A549 (cell line): ENCODE measurements around the gene VOPP1.

ENCODE experiments used
- CEBPB ChIP-seq, 2 experiments: fragments of >200 bp in 1 of 2; sonication (Bioruptor Twin) in 1 of 2; formaldehyde crosslinking in 1 of 2; IDR thresholded peaks; 2 replicates each; pipeline ENCODE4 v1.6.1; 2012 to 2016
- CHD2 ChIP-seq: fragments of 150-350 bp; IDR thresholded peaks from 2 replicates; pipeline ENCODE4 v1.6.1; 2014; ENCODE audit warnings: low read length; ENCODE audit not compliant: partially characterized antibody
- CTCF ChIP-seq: fragments of >200 bp; sonication (Bioruptor Twin); formaldehyde crosslinking; IDR thresholded peaks from 3 replicates; pipeline ENCODE4 v1.5.1; 2016
- EP300 ChIP-seq, 2 experiments: fragments of >200 bp; sonication (Bioruptor Twin); formaldehyde crosslinking; IDR thresholded peaks; 2 replicates in 1 of 2; 3 replicates in 1 of 2; pipeline ENCODE4 v1.6.1; 2016 to 2017
- FOSL2 ChIP-seq, 2 experiments: fragments of 450-650 bp in 1 of 2; fragments of >200 bp in 1 of 2; sonication (Bioruptor Twin) in 1 of 2; formaldehyde crosslinking; IDR thresholded peaks; 2 replicates each; pipeline versions ENCODE4 v1.5.0 to v1.6.1; 2016 to 2020; ENCODE audit warnings: mild to moderate bottlenecking in 1 of 2, moderate library complexity in 1 of 2
- JUNB ChIP-seq: fragments of >200 bp; sonication (Bioruptor Twin); formaldehyde crosslinking; IDR thresholded peaks from 2 replicates; pipeline ENCODE4 v1.6.1; 2016
- MAZ ChIP-seq: fragments of 150-350 bp; IDR thresholded peaks from 2 replicates; pipeline ENCODE4 v1.6.1; 2014; ENCODE audit warnings: antibody characterized with exemption, low read depth, low read length, borderline replicate concordance
- MYC ChIP-seq: IDR thresholded peaks from 2 replicates; pipeline ENCODE4 v1.6.1; 2012; ENCODE audit warnings: mild to moderate bottlenecking, inconsistent platforms, low read length, improper control_type of control experiment, borderline replicate concordance
- NR3C1 ChIP-seq: fragments of >200 bp; sonication (Bioruptor Twin); formaldehyde crosslinking; IDR thresholded peaks from 3 replicates; pipeline ENCODE4 v1.6.1; 2017
- PBX3 ChIP-seq: IDR thresholded peaks from 2 replicates; pipeline ENCODE4 v1.6.1; 2012
- POLR2A ChIP-seq: IDR thresholded peaks from 2 replicates; pipeline ENCODE4 v1.6.1; 2012; ENCODE audit warnings: mild to moderate bottlenecking, low read length
- RCOR1 ChIP-seq: fragments of 150-350 bp; IDR thresholded peaks from 2 replicates; pipeline ENCODE4 v1.6.1; 2014; ENCODE audit warnings: antibody characterized with exemption, low read length, low read depth
- RFX5 ChIP-seq: fragments of 450-650 bp; IDR thresholded peaks from 2 replicates; pipeline ENCODE4 v1.7.1; 2014; ENCODE audit warnings: antibody characterized with exemption, mild to moderate bottlenecking, moderate library complexity
- TF ChIP-seq, protein P1 (sequence below): fragments of 200-600 bp; sonication (generic); IDR thresholded peaks from 2 replicates; pipeline ENCODE4 v1.6.1; 2016; ENCODE audit warnings: antibody characterized with exemption, mild to moderate bottlenecking, moderate library complexity

DNA sequence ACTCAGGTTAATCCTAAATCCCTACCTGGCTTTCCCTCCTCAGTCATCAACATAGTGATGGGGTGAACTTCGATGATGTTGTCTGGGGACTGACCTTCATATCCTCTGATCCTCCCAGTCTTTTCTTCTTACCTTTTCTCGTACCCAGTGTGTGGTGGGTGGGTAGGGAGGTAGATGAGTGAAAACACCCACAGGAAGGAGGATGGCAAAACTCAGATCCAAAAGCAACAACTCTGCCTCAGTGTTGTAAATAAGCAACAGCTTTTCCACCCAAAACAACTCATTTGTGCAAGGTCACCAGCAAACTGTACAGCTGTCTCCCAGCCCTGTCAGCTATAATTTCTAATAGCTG, 38.6 kb downstream of the VOPP1 start:
- TF ChIP-seq CTCF, result no peak
- no peak for TF ChIP-seq RFX5
- TF ChIP-seq CEBPB (IDR thresholded peaks at IDR 0.05), result no peak
- no peak for TF ChIP-seq RCOR1
- TF ChIP-seq JUNB, result no peak
- TF ChIP-seq POLR2A, result no peak
- no peak for TF ChIP-seq MYC
- TF ChIP-seq MAZ, result no peak
- TF ChIP-seq, protein P1, sequence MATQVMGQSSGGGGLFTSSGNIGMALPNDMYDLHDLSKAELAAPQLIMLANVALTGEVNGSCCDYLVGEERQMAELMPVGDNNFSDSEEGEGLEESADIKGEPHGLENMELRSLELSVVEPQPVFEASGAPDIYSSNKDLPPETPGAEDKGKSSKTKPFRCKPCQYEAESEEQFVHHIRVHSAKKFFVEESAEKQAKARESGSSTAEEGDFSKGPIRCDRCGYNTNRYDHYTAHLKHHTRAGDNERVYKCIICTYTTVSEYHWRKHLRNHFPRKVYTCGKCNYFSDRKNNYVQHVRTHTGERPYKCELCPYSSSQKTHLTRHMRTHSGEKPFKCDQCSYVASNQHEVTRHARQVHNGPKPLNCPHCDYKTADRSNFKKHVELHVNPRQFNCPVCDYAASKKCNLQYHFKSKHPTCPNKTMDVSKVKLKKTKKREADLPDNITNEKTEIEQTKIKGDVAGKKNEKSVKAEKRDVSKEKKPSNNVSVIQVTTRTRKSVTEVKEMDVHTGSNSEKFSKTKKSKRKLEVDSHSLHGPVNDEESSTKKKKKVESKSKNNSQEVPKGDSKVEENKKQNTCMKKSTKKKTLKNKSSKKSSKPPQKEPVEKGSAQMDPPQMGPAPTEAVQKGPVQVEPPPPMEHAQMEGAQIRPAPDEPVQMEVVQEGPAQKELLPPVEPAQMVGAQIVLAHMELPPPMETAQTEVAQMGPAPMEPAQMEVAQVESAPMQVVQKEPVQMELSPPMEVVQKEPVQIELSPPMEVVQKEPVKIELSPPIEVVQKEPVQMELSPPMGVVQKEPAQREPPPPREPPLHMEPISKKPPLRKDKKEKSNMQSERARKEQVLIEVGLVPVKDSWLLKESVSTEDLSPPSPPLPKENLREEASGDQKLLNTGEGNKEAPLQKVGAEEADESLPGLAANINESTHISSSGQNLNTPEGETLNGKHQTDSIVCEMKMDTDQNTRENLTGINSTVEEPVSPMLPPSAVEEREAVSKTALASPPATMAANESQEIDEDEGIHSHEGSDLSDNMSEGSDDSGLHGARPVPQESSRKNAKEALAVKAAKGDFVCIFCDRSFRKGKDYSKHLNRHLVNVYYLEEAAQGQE, result no peak
- TF ChIP-seq EP300 (IDR thresholded peaks at IDR 0.05), result no peak
- TF ChIP-seq NR3C1, result no peak
- no peak for TF ChIP-seq FOSL2 (IDR thresholded peaks at IDR 0.05)
- no peak for TF ChIP-seq FOSL2 (CRISPR knock-in tag; IDR thresholded peaks at IDR 0.05)
- TF ChIP-seq PBX3, result no peak
- no peak for TF ChIP-seq CHD2
